SU-DHL-6 (cell line): ENCODE measurements around the gene ADARB2.

Experiments
- H2AFZ ChIP-seq: fragments of 200-600 bp; sonication (generic); 2 replicates; pipeline ENCODE4 v1.6.1; 2014; ENCODE audit warnings: low read depth, mild to moderate bottlenecking, moderate library complexity, mixed read lengths, antibody characterized with exemption, low read length; ENCODE audit not compliant: severe bottlenecking
- H3F3A ChIP-seq: fragments of 200-600 bp; shearing (Covaris generic); 2 replicates; pipeline ENCODE4 v1.6.0; 2016; ENCODE audit warnings: antibody characterized with exemption, mild to moderate bottlenecking; ENCODE audit not compliant: insufficient read depth
- H3K27ac ChIP-seq: fragments of 200-600 bp; sonication (generic); 2 replicates; pipeline ENCODE4 v1.5.1; 2016; ENCODE audit warnings: low read depth, mild to moderate bottlenecking, low read length, moderate library complexity, mixed read lengths
- H3K27me3 ChIP-seq: fragments of 200-600 bp; sonication (generic), shearing (Covaris generic); 2 replicates; pipeline ENCODE4 v1.6.0; 2014; ENCODE audit warnings: mild to moderate bottlenecking, low read length
- H3K36me3 ChIP-seq: fragments of 200-600 bp; sonication (generic); 2 replicates; pipeline ENCODE4 v1.6.1; 2014; ENCODE audit warnings: mild to moderate bottlenecking, low read length, mixed read lengths
- H3K4me2 ChIP-seq: fragments of 300-600, 200-600 bp; shearing (Covaris generic), sonication (generic); 2 replicates; pipeline ENCODE4 v1.6.0; 2014; ENCODE audit warnings: low read length, low read depth, mild to moderate bottlenecking; ENCODE audit not compliant: poor library complexity, severe bottlenecking
- H3K4me3 ChIP-seq: fragments of 200-600 bp; sonication (generic); 2 replicates; pipeline ENCODE4 v1.5.1; 2014; ENCODE audit warnings: antibody characterized with exemption, low read length, mild to moderate bottlenecking, mixed read lengths; ENCODE audit not compliant: insufficient read depth, poor library complexity, severe bottlenecking
- H3K79me2 ChIP-seq: fragments of 200-600 bp; sonication (generic); 2 replicates; pipeline ENCODE4 v1.6.1; 2014; ENCODE audit warnings: mild to moderate bottlenecking, low read length, moderate library complexity; ENCODE audit not compliant: insufficient read depth
- H3K9ac ChIP-seq: fragments of 200-600 bp; sonication (generic); 2 replicates; pipeline ENCODE4 v1.7.0; 2014; ENCODE audit warnings: mild to moderate bottlenecking, low read length
- H3K9me2 ChIP-seq: fragments of 200-600 bp; sonication (generic); replicated peaks from 2 replicates; pipeline ENCODE4 v1.6.1; 2014; ENCODE audit warnings: low read length; ENCODE audit not compliant: insufficient read depth
- H3K9me3 ChIP-seq: fragments of 200-600 bp; sonication (generic); 2 replicates; pipeline ENCODE4 v1.6.1; 2014; ENCODE audit warnings: low read length, mixed read lengths; ENCODE audit not compliant: insufficient read depth
- H4K20me1 ChIP-seq: fragments of 200-600 bp; sonication (generic); 2 replicates; pipeline ENCODE4 v1.6.1; 2014; ENCODE audit warnings: low read depth, mild to moderate bottlenecking, antibody characterized with exemption, low read length, moderate library complexity, mixed read lengths
- CTCF ChIP-seq: fragments of 200-600 bp; sonication (generic); IDR thresholded peaks from one replicate; pipeline ENCODE4 v1.5.1; 2017; ENCODE audit warnings: antibody characterized with exemption, mild to moderate bottlenecking, low read length, moderate library complexity; ENCODE audit not compliant: insufficient read depth, poor library complexity, severe bottlenecking
- EZH2phosphoT487 ChIP-seq: fragments of 200-600 bp; sonication (generic), shearing (Covaris generic); conservative IDR thresholded peaks from 2 replicates; pipeline ENCODE4 v1.6.1; 2018; ENCODE audit warnings: mild to moderate bottlenecking, antibody characterized with exemption, low read length, moderate library complexity, mixed read lengths

The ADARB2 gene

GRCh38 chr10:1514681-1515080 is 222.6 kb downstream of the ADARB2 start:
- Histone ChIP-seq H3K9me2 (no peaks in the 10 kb centered on the region), H3K27me3 (no peaks in the 10 kb centered on the region), H3K9me3 (no peaks in the 10 kb centered on the region), H2AFZ (no peak overlapping the region), H3F3A (no peaks in the 10 kb centered on the region), H3K27ac (no peak overlapping the region), H4K20me1 (no peaks in the 10 kb centered on the region), H3K36me3 (no peaks in the 10 kb centered on the region), H3K9ac (no peak overlapping the region), H3K79me2 (no peaks in the 10 kb centered on the region), H3K4me3 (no peak overlapping the region), H3K4me2 (no peak overlapping the region)
- TF ChIP-seq EZH2phosphoT487 (no peak), CTCF (no peak)

- Histone ChIP-seq H3K79me2 (no peaks in the 10 kb centered on the region), H3K9me3 (no peaks in the 10 kb centered on the region), H2AFZ (no peak overlapping the region), H3K4me3 (no peak overlapping the region), H3K27ac (no peak overlapping the region), H3K36me3 (no peaks in the 10 kb centered on the region), H3F3A (no peaks in the 10 kb centered on the region), H3K9me2 (no peaks in the 10 kb centered on the region), H4K20me1 (no peaks in the 10 kb centered on the region), H3K9ac (no peak overlapping the region), H3K4me2 (no peak overlapping the region), H3K27me3 (no peaks in the 10 kb centered on the region)
- TF ChIP-seq EZH2phosphoT487 (no peak), CTCF (no peak)
These were observed 224.1 kb downstream of the ADARB2 start for GRCh38 chr10:1513221-1513620.

GRCh38 chr10:1509011-1509530 is 228.3 kb downstream of the ADARB2 start:
- H3K27me3 ChIP-seq, result no peaks in the 10 kb centered on the region
- no peaks in the 10 kb centered on the region for H3F3A ChIP-seq
- H3K9me2 ChIP-seq, result no peaks in the 10 kb centered on the region
- no peaks in the 10 kb centered on the region for H3K36me3 ChIP-seq
- no peak overlapping the region for H3K4me2 ChIP-seq
- no peak overlapping the region for H3K4me3 ChIP-seq
- 0 out of 2 replicates have a peak, but pooled peaks cover 3% of the 10 kb centered on the region for H3K9me3 ChIP-seq
- TF ChIP-seq CTCF (no peak), EZH2phosphoT487 (no peak)
- no peak overlapping the region for H3K27ac ChIP-seq
- no peaks in the 10 kb centered on the region for H3K79me2 ChIP-seq
- H2AFZ ChIP-seq, result no peak overlapping the region
- no peaks in the 10 kb centered on the region for H4K20me1 ChIP-seq
- no peak overlapping the region for H3K9ac ChIP-seq

- no peak for TF ChIP-seq EZH2phosphoT487
- TF ChIP-seq CTCF, result no peak
- Histone ChIP-seq H3K27ac (no peak overlapping the region), H2AFZ (no peak overlapping the region), H3K4me2 (no peak overlapping the region), H3K9me2 (no peaks in the 10 kb centered on the region), H3K9ac (no peak overlapping the region), H3K4me3 (no peak overlapping the region), H3K9me3 (0 out of 2 replicates have a peak, but pooled peaks cover 7% of the 10 kb centered on the region), H3F3A (no peaks in the 10 kb centered on the region), H4K20me1 (no peaks in the 10 kb centered on the region), H3K27me3 (no peaks in the 10 kb centered on the region), H3K36me3 (no peaks in the 10 kb centered on the region), H3K79me2 (no peaks in the 10 kb centered on the region)
These were observed 229.2 kb downstream of the ADARB2 start for GRCh38 chr10:1508096-1508495.
